Measurements from ENCODE around the gene SETD4. TPM values are rescaled to one million over a fixed set of nuclear protein-coding genes. Genes with fewer than 3 reads are reported as not detected.

Gene SETD4
- total and polyA plus RNA-seq, 2 of the 4 experiments (the other 2 are of a cell fraction) = 9.5 to 11.4 TPM

- Histone ChIP-seq H3K27me3 (ENCODE audit: control insufficient read depth, insufficient read depth, low read length) (no peaks in the 10 kb centered on the region), H3K79me1 (ENCODE audit: low read depth in 1 of 2, low read length in 2 of 2) (no peaks in the 10 kb centered on the region), H3K9ac (ENCODE audit: low read depth, low read length) (no peak overlapping the region), H4K8ac (ENCODE audit: low read depth in 2 of 2, low read length in 2 of 2) (no peak overlapping the region), H3K36me3 (ENCODE audit: control insufficient read depth, insufficient read depth, low read length) (no peaks in the 10 kb centered on the region), H3K4ac (ENCODE audit: low read depth, low read length) (no peak overlapping the region), H2BK120ac (ENCODE audit: low read depth, low read length) (no peak overlapping the region), H2AFZ (replicated peaks; ENCODE audit: low read length, poor library complexity) (no peak overlapping the region), H3K9me1 (ENCODE audit: insufficient read depth, low read length) (peaks cover 5% of the 10 kb centered on the region), H4K91ac (ENCODE audit: insufficient read depth, low read depth, low read length) (no peak overlapping the region), H3K23ac (ENCODE audit: low read depth, low read length) (no peak overlapping the region), H2BK15ac (ENCODE audit: low read depth, low read length) (no peak overlapping the region), H3K4me2 (ENCODE audit: low read depth, low read length) (no peak overlapping the region), H3K27ac (ENCODE audit: insufficient read depth, low read length) (no peak overlapping the region), H3K18ac (ENCODE audit: low read depth, low read length) (no peak overlapping the region), H4K5ac (ENCODE audit: low read depth, low read length) (no peak overlapping the region), H2BK20ac (ENCODE audit: low read depth, low read length) (no peak overlapping the region), H2BK5ac (ENCODE audit: low read depth, low read length, poor library complexity, severe bottlenecking) (no peak overlapping the region), H3K56ac (ENCODE audit: extremely low read depth, insufficient read depth, low read length) (no peak overlapping the region), H2AK5ac (ENCODE audit: low read depth, low read length) (no peak overlapping the region), H3K4me3 (ENCODE audit: insufficient read depth, low read depth, low read length) (no peak overlapping the region), H2AK9ac (replicated peaks; ENCODE audit: low read depth, low read length, poor library complexity) (no peak overlapping the region), H3K4me1 (ENCODE audit: control insufficient read depth, insufficient read depth, low read length) (peaks cover 3% of the 10 kb centered on the region; the same call in 1 of the 2 replicates), H4K20me1 (ENCODE audit: insufficient read depth, low read length) (no peaks in the 10 kb centered on the region), H3K14ac (replicated peaks; ENCODE audit: low read depth, low read length) (no peak overlapping the region), H3K9me3 (ENCODE audit: control insufficient read depth, insufficient read depth, low read length) (no peaks in the 10 kb centered on the region)
- CTCF ChIA-PET = no interaction called here
- dilution Hi-C loops (cut with HindIII; ENCODE audit: low sequenced_read_pairs, unreplicated experiment) (no loop called here), in situ Hi-C loops (cut with MboI; ENCODE audit: low sequenced_read_pairs) (no loop called here), intact Hi-C loops (cut with micrococcal nuclease) (loop anchor here (2.0 to 5.0 kb wide), 3 partner anchors 89 to 1142 kb away; no protein-coding TSS in a partner anchor)
- POLR2A ChIA-PET (ENCODE audit: unreplicated experiment) = no interaction called here
- TF ChIP-seq SMC3 (IDR thresholded peaks at IDR 0.05; ENCODE audit: low read depth, low read length) (no peak), CEBPB (IDR thresholded peaks at IDR 0.05; ENCODE audit: low read depth, low read length) (no peak), BHLHE40 (IDR thresholded peaks at IDR 0.05; ENCODE audit: low read depth, low read length) (no peak), MAFK (IDR thresholded peaks at IDR 0.05; ENCODE audit: low read depth, low read length) (no peak), MAZ (IDR thresholded peaks at IDR 0.05; ENCODE audit: borderline replicate concordance, low read depth, low read length) (no peak), USF2 (IDR thresholded peaks at IDR 0.05; ENCODE audit: low read depth, low read length) (no peak), MXI1 (IDR thresholded peaks at IDR 0.05; ENCODE audit: borderline replicate concordance, low read depth, low read length) (no peak), NFE2L2 (IDR thresholded peaks at IDR 0.05; ENCODE audit: low read depth, low read length) (no peak), FOS (IDR thresholded peaks at IDR 0.05; ENCODE audit: low read depth, low read length) (no peak), POLR2A (IDR thresholded peaks at IDR 0.05; ENCODE audit: low read depth, low read length) (no peak), CHD1 (IDR thresholded peaks at IDR 0.05; ENCODE audit: low read depth, low read length) (no peak)
- WGBS, 2 experiments (ENCODE audit: extremely low coverage in 2 of 2, insufficient read length in 1 of 2) = 95% methylated on average over 4 of the region's 8 CpGs; no CpG with 5 or more reads in 1 of the 2 experiments
- DNase-seq (no peak), ATAC-seq (ENCODE audit: low read depth) (no peak)
- no TSS peak for BruUV-seq (replicated peaks)
These were observed 31.0 kb downstream of the SETD4 start for GRCh38 chr21:36029309-36029708.

Measured in IMR-90 (cell line).